CD4-positive, alpha-beta T cell (primary cell): ENCODE data around the gene MAPK14. TPM values are rescaled to one million over a fixed set of nuclear protein-coding genes. Genes with fewer than 3 reads are reported as not detected.

ENCODE experiments used
- ATAC-seq: fragments of 200-7000 bp; cut with Tn5 transposase; one replicate; pipeline ENCODE4 v1.10.0; 2022; ENCODE audit warnings: mild to moderate bottlenecking; ENCODE audit not compliant: poor library complexity
- CTCF ChIA-PET: fragments of 350-600 bp; sonication (Branson Sonifier 250); formaldehyde crosslinking; loops from one replicate; lab custom pipeline; 2021; ENCODE audit warnings: antibody characterized with exemption, inconsistent platforms; lab: Charles Lee
- POLR2A ChIA-PET: fragments of 350-600 bp; sonication (Branson Sonifier 250); formaldehyde crosslinking; loops from one replicate; lab custom pipeline; 2021; ENCODE audit warnings: antibody characterized with exemption, inconsistent platforms; lab: Charles Lee
- DNase-seq, 14 experiments: peaks; one replicate each; pipeline ENCODE4 v3.0.0-alpha.2; 2013 to 2020; ENCODE audit warnings: mixed read lengths in 2 of 14
- H3K27ac ChIP-seq, 2 donors: one replicate each; pipeline versions ENCODE4 v1.5.1 to v1.7.0; 2013; ENCODE audit warnings: low read length in 2 of 2, low read depth in 1 of 2, mild to moderate bottlenecking in 1 of 2
- H3K27me3 ChIP-seq, 2 experiments: 1 replicate in 1 of 2; 2 replicates in 1 of 2; pipeline versions ENCODE4 v1.6.1 to v1.7.0; 2013; ENCODE audit warnings: low read length in 2 of 2, control low read depth in 1 of 2, mild to moderate bottlenecking in 1 of 2, moderate library complexity in 1 of 2; ENCODE audit not compliant: insufficient read depth in 2 of 2, control insufficient read depth in 1 of 2
- H3K36me3 ChIP-seq: one replicate; pipeline ENCODE4 v1.6.1; 2013; ENCODE audit warnings: low read length, control low read depth; ENCODE audit not compliant: insufficient read depth
- H3K4me1 ChIP-seq: one replicate; pipeline ENCODE4 v1.6.1; 2013; ENCODE audit warnings: low read length, control low read depth; ENCODE audit not compliant: insufficient read depth
- H3K4me3 ChIP-seq: one replicate; pipeline ENCODE4 v1.5.1; 2013; ENCODE audit warnings: mild to moderate bottlenecking, low read length, moderate library complexity
- H3K9me3 ChIP-seq, 2 experiments: 1 replicate in 1 of 2; 2 replicates in 1 of 2; pipeline versions ENCODE4 v1.6.1 to v1.7.0; 2013; ENCODE audit warnings: low read length in 2 of 2, mild to moderate bottlenecking in 2 of 2, control low read depth in 1 of 2, moderate library complexity in 1 of 2; ENCODE audit not compliant: control insufficient read depth in 1 of 2, insufficient read depth in 1 of 2
- H3K27ac Mint-ChIP-seq: one replicate; pipeline ENCODE4 v1.8.0; 2020; ENCODE audit warnings: mixed read lengths
- H3K27me3 Mint-ChIP-seq: one replicate; pipeline ENCODE4 v1.8.0; 2021; ENCODE audit warnings: mixed read lengths
- H3K36me3 Mint-ChIP-seq: one replicate; pipeline ENCODE4 v1.8.0; 2021; ENCODE audit warnings: low read depth, mixed read lengths
- H3K4me1 Mint-ChIP-seq: one replicate; pipeline ENCODE4 v1.8.0; 2021; ENCODE audit warnings: low read depth, mixed read lengths
- H3K4me3 Mint-ChIP-seq: one replicate; pipeline ENCODE4 v1.8.0; 2020; ENCODE audit warnings: mild to moderate bottlenecking, mixed read lengths
- H3K9me3 Mint-ChIP-seq: one replicate; pipeline ENCODE4 v1.8.0; 2020; ENCODE audit warnings: mixed read lengths
- intact Hi-C, 2 experiments: fragments of 100-400 bp; cut with DNase I in 1 of 2; cut with micrococcal nuclease in 1 of 2; formaldehyde crosslinking; loops; one replicate each; pipeline versions ENCODE4 v1.15.1 to v1.9.0; 2023 to 2025; cut with DNase I, micrococcal nuclease
- total RNA-seq, 174 experiments: library from RNA in 2 of 174; stranded (reverse) in 2 of 174; gene quantifications; one replicate each; pipeline ENCODE4 v1.2.3 and lab custom pipeline; 2021 to 2026
- TF ChIP-seq, protein P1 (sequence below): fragments of 200-600 bp; IDR thresholded peaks from one replicate; pipeline ENCODE4 v1.8.0; 2022; ENCODE audit warnings: antibody characterized with exemption, mild to moderate bottlenecking

MAPK14 gene
- total RNA-seq, 2 experiments from 2014 or later: 42.6 to 42.8 TPM

DNA sequence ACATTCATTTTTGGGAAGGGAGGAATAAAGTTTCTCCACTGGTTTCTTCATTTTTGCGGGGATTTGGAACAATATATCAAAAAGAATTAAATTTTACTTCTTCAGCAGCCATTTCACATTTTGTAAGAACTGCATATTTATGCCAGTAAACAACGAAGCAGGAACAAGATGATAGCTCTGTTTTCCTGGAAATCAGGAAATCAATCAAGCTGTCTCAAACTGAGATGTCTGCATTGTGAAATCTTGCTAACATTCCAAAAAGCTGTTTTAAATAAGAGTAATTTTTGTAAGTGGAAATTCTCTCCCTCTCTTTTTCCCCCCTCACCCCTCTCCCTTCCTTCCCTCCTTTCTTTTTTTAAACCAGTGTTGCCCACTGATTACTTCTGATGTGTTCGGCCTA is 122.7 kb downstream of the MAPK14 start:
- Histone ChIP-seq H3K27ac (no peak overlapping the region), H3K36me3 (no peaks in the 10 kb centered on the region), H3K4me3 (no peak overlapping the region), H3K4me1 (peaks cover 18% of the 10 kb centered on the region), H3K27me3 (no peaks in the 10 kb centered on the region), H3K9me3 (peaks cover 7% of the 10 kb centered on the region in 2 experiments)
- ATAC-seq: no peak
- TF ChIP-seq, protein P1, sequence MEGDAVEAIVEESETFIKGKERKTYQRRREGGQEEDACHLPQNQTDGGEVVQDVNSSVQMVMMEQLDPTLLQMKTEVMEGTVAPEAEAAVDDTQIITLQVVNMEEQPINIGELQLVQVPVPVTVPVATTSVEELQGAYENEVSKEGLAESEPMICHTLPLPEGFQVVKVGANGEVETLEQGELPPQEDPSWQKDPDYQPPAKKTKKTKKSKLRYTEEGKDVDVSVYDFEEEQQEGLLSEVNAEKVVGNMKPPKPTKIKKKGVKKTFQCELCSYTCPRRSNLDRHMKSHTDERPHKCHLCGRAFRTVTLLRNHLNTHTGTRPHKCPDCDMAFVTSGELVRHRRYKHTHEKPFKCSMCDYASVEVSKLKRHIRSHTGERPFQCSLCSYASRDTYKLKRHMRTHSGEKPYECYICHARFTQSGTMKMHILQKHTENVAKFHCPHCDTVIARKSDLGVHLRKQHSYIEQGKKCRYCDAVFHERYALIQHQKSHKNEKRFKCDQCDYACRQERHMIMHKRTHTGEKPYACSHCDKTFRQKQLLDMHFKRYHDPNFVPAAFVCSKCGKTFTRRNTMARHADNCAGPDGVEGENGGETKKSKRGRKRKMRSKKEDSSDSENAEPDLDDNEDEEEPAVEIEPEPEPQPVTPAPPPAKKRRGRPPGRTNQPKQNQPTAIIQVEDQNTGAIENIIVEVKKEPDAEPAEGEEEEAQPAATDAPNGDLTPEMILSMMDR: no peak
- POLR2A ChIA-PET: no interaction called here
- CTCF ChIA-PET: no interaction called here
- DNase-seq: no peak
- Mint-ChIP-seq H3K27me3 (no peaks in the 10 kb centered on the region), H3K4me1 (peaks cover 12% of the 10 kb centered on the region), H3K27ac (no peak overlapping the region), H3K9me3 (no peaks in the 10 kb centered on the region), H3K36me3 (no peaks in the 10 kb centered on the region), H3K4me3 (no peak overlapping the region)
- intact Hi-C loops: no loop called here

DNA sequence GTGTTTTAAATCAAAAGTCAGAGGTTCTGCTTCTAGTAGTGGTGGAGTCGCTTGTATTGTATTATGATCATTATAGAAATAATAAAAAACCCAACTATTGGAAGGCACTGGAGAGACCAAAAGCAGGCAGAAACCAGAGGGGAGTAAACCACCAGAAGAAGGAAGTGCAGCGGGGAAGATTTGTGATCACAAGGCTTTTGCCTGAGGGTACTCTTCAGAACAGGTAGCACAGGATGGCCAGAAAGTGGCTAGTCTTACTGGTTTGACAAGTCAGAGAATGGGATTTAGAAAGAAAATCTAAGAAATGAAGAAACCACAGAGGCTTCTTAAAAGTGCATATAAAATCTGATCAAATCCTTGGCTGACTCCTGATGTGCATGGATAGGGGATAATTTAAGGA is 126.7 kb downstream of the MAPK14 start:
- CTCF ChIA-PET: no interaction called here
- no peaks in the 10 kb centered on the region for H3K4me1 ChIP-seq
- Mint-ChIP-seq H3K36me3 (peaks cover 3% of the 10 kb centered on the region), H3K4me3 (no peak overlapping the region), H3K4me1 (no peaks in the 10 kb centered on the region), H3K27ac (no peak overlapping the region), H3K27me3 (no peaks in the 10 kb centered on the region), H3K9me3 (no peaks in the 10 kb centered on the region)
- H3K4me3 ChIP-seq: no peak overlapping the region
- H3K27me3 ChIP-seq: no peaks in the 10 kb centered on the region
- POLR2A ChIA-PET: no interaction called here
- H3K9me3 ChIP-seq: peaks cover 0 to 3% of the 10 kb centered on the region in 2 experiments
- DNase-seq: no peak
- TF ChIP-seq, protein P1: no peak
- no peaks in the 10 kb centered on the region for H3K36me3 ChIP-seq
- no peak for ATAC-seq
- intact Hi-C loops: no loop called here
- no peak overlapping the region for H3K27ac ChIP-seq

DNA sequence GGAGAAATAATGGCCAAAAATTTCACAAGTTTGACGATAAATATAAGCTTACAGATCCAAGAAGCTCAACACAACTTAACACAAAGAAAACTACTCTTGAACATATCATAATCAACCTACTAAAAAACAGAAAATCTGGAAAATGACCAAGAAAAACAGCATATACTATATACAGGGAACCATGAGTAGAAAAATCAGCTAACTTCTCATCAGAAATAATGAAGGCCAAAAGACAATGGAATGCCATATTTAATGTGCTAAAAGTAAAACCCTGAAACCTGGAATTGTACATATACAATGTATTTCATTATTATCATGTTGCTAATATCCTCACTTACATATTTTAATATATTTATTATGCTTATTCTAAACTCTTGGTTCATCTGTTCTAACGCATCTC is 128.1 kb downstream of the MAPK14 start:
- ChIA-PET POLR2A (no interaction called here), CTCF (no interaction called here)
- no peaks in the 10 kb centered on the region for H3K4me1 ChIP-seq

More for the DNA sequence above, 128.1 kb downstream of the MAPK14 start:
- ATAC-seq (no peak), DNase-seq (no peak)
- TF ChIP-seq, protein P1: no peak
- peaks cover 6% of the 10 kb centered on the region for H3K36me3 ChIP-seq
- no peak overlapping the region for H3K27ac ChIP-seq
- Mint-ChIP-seq H3K4me1 (no peaks in the 10 kb centered on the region), H3K9me3 (no peaks in the 10 kb centered on the region), H3K27ac (no peak overlapping the region), H3K27me3 (no peaks in the 10 kb centered on the region), H3K4me3 (no peak overlapping the region), H3K36me3 (peaks cover 12% of the 10 kb centered on the region)
- intact Hi-C loops: no loop called here
- no peak overlapping the region for H3K4me3 ChIP-seq
- H3K27me3 ChIP-seq: no peaks in the 10 kb centered on the region
- peaks cover 0 to 7% of the 10 kb centered on the region in 2 experiments for H3K9me3 ChIP-seq
